Naive B cell (primary cell): ENCODE results near the gene ACACA. TPM values are rescaled to one million over a fixed set of nuclear protein-coding genes. Genes with fewer than 3 reads are reported as not detected.

Source experiments
- ATAC-seq, 2 donors: fragments of 150-1000 bp; cut with Tn5 transposase; 2 replicates each; pipeline ENCODE4 v1.10.0; 2021; ENCODE audit warnings: low read depth in 2 of 2, mild to moderate bottlenecking in 2 of 2, moderate library complexity in 2 of 2
- DNase-seq: peaks from one replicate; pipeline ENCODE4 v3.0.0; 2022
- H3K27ac Mint-ChIP-seq, 6 donors: one replicate each; pipeline ENCODE4 v1.8.0; 2020 to 2022; ENCODE audit warnings: mild to moderate bottlenecking in 6 of 6, mixed read lengths in 6 of 6, moderate library complexity in 5 of 6, inconsistent platforms in 2 of 6
- H3K27me3 Mint-ChIP-seq, 3 donors: one replicate each; pipeline ENCODE4 v1.8.0; 2021 to 2022; ENCODE audit warnings: mixed read lengths in 3 of 3, mild to moderate bottlenecking in 1 of 3
- H3K36me3 Mint-ChIP-seq, 2 donors: one replicate each; pipeline ENCODE4 v1.8.0; 2020 to 2022; ENCODE audit warnings: mixed read lengths in 2 of 2, inconsistent platforms in 1 of 2, mild to moderate bottlenecking in 1 of 2
- H3K4me1 Mint-ChIP-seq, 3 donors: one replicate each; pipeline ENCODE4 v1.8.0; 2020 to 2022; ENCODE audit warnings: mixed read lengths in 3 of 3, inconsistent platforms in 1 of 3, mild to moderate bottlenecking in 1 of 3, moderate library complexity in 1 of 3
- H3K4me3 Mint-ChIP-seq, 8 donors: one replicate each; pipeline ENCODE4 v1.8.0; 2020 to 2022; ENCODE audit warnings: mild to moderate bottlenecking in 8 of 8, mixed read lengths in 8 of 8, moderate library complexity in 8 of 8, inconsistent platforms in 2 of 8
- H3K9me3 Mint-ChIP-seq, 7 donors: one replicate each; pipeline ENCODE4 v1.8.0; 2020 to 2022; ENCODE audit warnings: mixed read lengths in 7 of 7, mild to moderate bottlenecking in 5 of 7, inconsistent platforms in 2 of 7, moderate library complexity in 1 of 7
- polyA plus RNA-seq, 6 donors: library from polyadenylated mRNA; unstranded; fragments of 300-500 nt; fragmentation: Illumina TruSeq; gene quantifications; one replicate each; pipeline ENCODE4 v1.2.3, GENCODE V29; 2021; ENCODE audit warnings: low read depth in 6 of 6

ACACA gene
- polyA plus RNA-seq, 6 donors from 2014 or later = 4.7 to 12.7 (median 7.7) TPM

GRCh38 chr17:37386462-37386861 is 20.2 kb downstream of the ACACA start:
- ATAC-seq = no peak
- Mint-ChIP-seq H3K27me3 (no peaks in the 10 kb centered on the region), H3K27ac (no peak overlapping the region), H3K36me3 (no peaks in the 10 kb centered on the region), H3K4me1 (no peaks in the 10 kb centered on the region), H3K4me3 (peak overlapping the region in 1 of 8 donors; percentile 33), H3K9me3 (no peaks in the 10 kb centered on the region)
- DNase-seq = no peak

GRCh38 chr17:37385474-37385990 is 21.1 kb downstream of the ACACA start:
- no peaks in the 10 kb centered on the region for H3K27me3 Mint-ChIP-seq
- no peak overlapping the region for H3K27ac Mint-ChIP-seq
- H3K36me3 Mint-ChIP-seq = no peaks in the 10 kb centered on the region
- ATAC-seq = no peak
- no peak for DNase-seq
- no peaks in the 10 kb centered on the region for H3K9me3 Mint-ChIP-seq
- no peak overlapping the region for H3K4me3 Mint-ChIP-seq
- no peaks in the 10 kb centered on the region for H3K4me1 Mint-ChIP-seq

DNA sequence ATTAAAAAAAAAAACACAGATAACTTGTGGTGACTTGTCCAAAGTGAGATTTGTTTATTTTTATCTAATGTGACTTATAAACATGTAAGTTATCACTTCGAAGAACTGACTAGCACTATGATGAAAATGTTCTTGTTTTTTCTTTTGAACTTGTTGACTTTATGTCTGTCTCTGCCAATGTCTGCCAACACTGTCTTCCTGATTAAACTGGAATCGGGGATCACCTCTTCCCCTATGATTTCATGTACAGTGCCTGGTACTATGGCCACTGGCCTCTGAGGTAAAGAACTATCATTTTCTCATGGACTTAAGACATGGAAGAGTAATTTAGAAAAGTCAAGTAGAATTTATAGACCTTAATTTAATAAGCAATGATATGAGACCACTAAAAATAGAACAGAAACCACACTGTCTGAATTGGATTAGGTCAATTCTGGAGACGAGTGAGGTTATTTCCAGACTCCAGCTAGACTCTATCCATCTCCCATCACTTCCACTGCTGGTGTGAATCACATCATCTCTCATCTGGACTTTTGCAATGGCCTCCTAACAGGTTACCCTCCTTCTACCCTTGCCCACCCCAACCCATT is 22.0 kb downstream of the ACACA start:
- DNase-seq (no peak), ATAC-seq (no peak)
- Mint-ChIP-seq H3K27me3 (no peaks in the 10 kb centered on the region), H3K36me3 (no peaks in the 10 kb centered on the region), H3K9me3 (no peaks in the 10 kb centered on the region), H3K27ac (peak overlapping the region in 1 of 6 donors; percentile 78), H3K4me1 (no peaks in the 10 kb centered on the region), H3K4me3 (no peak overlapping the region)

- ATAC-seq (no peak), DNase-seq (no peak)
- Mint-ChIP-seq H3K36me3 (no peaks in the 10 kb centered on the region), H3K4me1 (no peaks in the 10 kb centered on the region), H3K27ac (no peak overlapping the region), H3K4me3 (no peak overlapping the region), H3K27me3 (no peaks in the 10 kb centered on the region), H3K9me3 (no peaks in the 10 kb centered on the region)
These were observed 24.6 kb downstream of the ACACA start for GRCh38 chr17:37382056-37382455.

- H3K9me3 Mint-ChIP-seq = no peaks in the 10 kb centered on the region
- H3K4me3 Mint-ChIP-seq = no peak within 1 kb of the TSS
- peaks cover 4 to 8% (median 6%) of the 10 kb centered on the region in 3 donors for H3K4me1 Mint-ChIP-seq
- DNase-seq (no peak), ATAC-seq (no peak)
- no peaks in the 10 kb centered on the region for H3K36me3 Mint-ChIP-seq
- no peak within 1 kb of the TSS for H3K27ac Mint-ChIP-seq
- H3K27me3 Mint-ChIP-seq = no peaks in the 10 kb centered on the region
These were observed 30.9 kb downstream of the ACACA start, which contains the start of gene C17orf78 for GRCh38 chr17:37375706-37376105. Gene C17orf78 (plus strand): TSS chr17:37375985. CDS start chr17:37376093, 108 bp downstream.

- H3K36me3 Mint-ChIP-seq = no peaks in the 10 kb centered on the region
- H3K9me3 Mint-ChIP-seq = no peaks in the 10 kb centered on the region
- peaks cover 4 to 8% (median 6%) of the 10 kb centered on the region in 3 donors for H3K4me1 Mint-ChIP-seq
- H3K27ac Mint-ChIP-seq = peak overlapping the region in 1 of 6 donors; percentile 29
- ATAC-seq (peak; percentile 76 to 82), DNase-seq (peak; percentile 42)
- H3K4me3 Mint-ChIP-seq = no peak overlapping the region
- no peaks in the 10 kb centered on the region for H3K27me3 Mint-ChIP-seq
These were observed 33.0 kb downstream of the ACACA start for GRCh38 chr17:37373530-37374159.

DNA sequence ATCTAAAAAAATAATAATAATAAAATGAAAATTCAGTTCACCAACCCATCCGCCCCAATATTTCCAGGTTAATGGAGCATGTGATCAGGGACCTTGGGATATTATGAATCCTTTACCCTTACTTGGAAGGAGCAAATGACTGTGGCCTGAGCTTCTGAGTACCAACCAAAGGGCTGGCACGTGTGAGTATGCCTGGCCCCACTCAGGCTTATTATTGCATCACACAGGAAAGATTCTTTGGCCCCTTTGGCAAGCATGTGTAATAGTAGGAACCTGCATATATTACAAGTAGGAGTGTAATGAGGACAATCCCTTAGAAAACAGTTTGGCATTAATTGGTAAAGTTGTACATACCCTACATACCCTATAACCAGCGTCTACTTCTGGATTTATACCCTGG is 38.1 kb downstream of the ACACA start:
- H3K4me1 Mint-ChIP-seq = peaks cover 2 to 6% (median 6%) of the 10 kb centered on the region in 3 donors
- DNase-seq (no peak), ATAC-seq (no peak)
- H3K4me3 Mint-ChIP-seq = no peak overlapping the region
- H3K9me3 Mint-ChIP-seq = no peaks in the 10 kb centered on the region
- no peak overlapping the region for H3K27ac Mint-ChIP-seq
- H3K27me3 Mint-ChIP-seq = no peaks in the 10 kb centered on the region
- H3K36me3 Mint-ChIP-seq = no peaks in the 10 kb centered on the region

- Mint-ChIP-seq H3K4me1 (no peaks in the 10 kb centered on the region), H3K27me3 (no peaks in the 10 kb centered on the region), H3K36me3 (no peaks in the 10 kb centered on the region), H3K27ac (no peak overlapping the region), H3K9me3 (no peaks in the 10 kb centered on the region), H3K4me3 (peak overlapping the region in 1 of 8 donors; percentile 10)
- DNase-seq = no peak
- no peak for ATAC-seq
These were observed 41.0 kb downstream of the ACACA start for GRCh38 chr17:37365589-37365988.

- H3K27me3 Mint-ChIP-seq = no peaks in the 10 kb centered on the region
- H3K9me3 Mint-ChIP-seq = no peaks in the 10 kb centered on the region
- H3K4me1 Mint-ChIP-seq = peaks cover 19 to 25% (median 19%) of the 10 kb centered on the region in 3 donors
- H3K4me3 Mint-ChIP-seq = peak overlapping the region in 3 of 8 donors; percentile 19 to 62 (median 33)
- ATAC-seq (no peak), DNase-seq (no peak)
- H3K27ac Mint-ChIP-seq = no peak overlapping the region
- H3K36me3 Mint-ChIP-seq = no peaks in the 10 kb centered on the region
These were observed 45.1 kb downstream of the ACACA start for GRCh38 chr17:37361543-37361942.

DNA sequence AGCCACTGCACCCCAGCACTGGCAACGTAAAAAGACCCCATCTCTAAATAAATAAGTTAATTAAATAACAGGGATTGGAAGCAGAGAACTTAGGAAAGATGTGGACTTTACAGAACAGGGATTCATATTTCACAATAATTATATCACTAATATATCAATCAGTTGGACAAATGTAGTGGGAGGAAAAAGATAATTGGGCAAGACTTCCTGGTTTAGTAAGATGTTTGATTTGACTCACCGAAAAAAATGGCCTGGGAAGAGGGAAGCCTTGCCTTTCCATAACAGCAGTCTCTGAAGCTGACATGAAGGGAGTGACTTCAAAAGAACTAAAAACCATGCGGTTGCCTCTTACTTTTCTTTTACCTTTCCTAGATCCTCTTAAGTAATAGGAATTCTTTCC is 46.0 kb downstream of the ACACA start:
- no peaks in the 10 kb centered on the region for H3K36me3 Mint-ChIP-seq
- ATAC-seq (no peak), DNase-seq (no peak)
- peak overlapping the region in 1 of 6 donors; percentile 47 for H3K27ac Mint-ChIP-seq
- peaks cover 19 to 25% (median 19%) of the 10 kb centered on the region in 3 donors for H3K4me1 Mint-ChIP-seq
- H3K27me3 Mint-ChIP-seq = no peaks in the 10 kb centered on the region
- H3K9me3 Mint-ChIP-seq = no peaks in the 10 kb centered on the region
- peak overlapping the region in 2 of 8 donors; percentile 33 to 62 for H3K4me3 Mint-ChIP-seq

DNA sequence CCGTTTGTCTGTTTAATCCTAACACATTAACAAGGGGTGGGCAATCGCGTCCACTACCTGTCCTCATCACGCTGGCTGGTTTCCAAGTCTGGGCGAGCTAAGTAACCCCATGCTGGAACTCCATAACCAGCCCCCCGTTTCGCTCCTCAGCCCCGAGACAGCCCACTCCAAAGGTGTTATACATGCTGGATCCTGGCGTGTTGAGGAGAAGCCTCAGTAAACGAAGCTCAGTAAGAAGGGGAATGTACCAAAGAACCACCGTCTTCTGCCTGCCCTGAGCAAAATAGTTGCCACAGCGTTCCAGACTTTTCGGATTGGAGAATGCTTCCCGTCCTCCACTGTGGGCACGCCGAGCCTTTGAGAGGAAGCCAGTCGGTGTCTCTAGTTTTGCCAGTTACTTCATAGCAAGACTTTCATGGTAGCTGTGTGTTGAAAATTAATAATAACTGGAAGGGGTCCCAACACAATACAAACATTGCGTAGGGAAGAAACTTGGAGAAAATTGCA is 46.9 kb downstream of the ACACA start:
- no peaks in the 10 kb centered on the region for H3K9me3 Mint-ChIP-seq
- ATAC-seq (no peak), DNase-seq (no peak)
- peak overlapping the region; percentile 21 to 87 (median 46) for H3K27ac Mint-ChIP-seq
- H3K27me3 Mint-ChIP-seq = no peaks in the 10 kb centered on the region
- peaks cover 19 to 25% (median 19%) of the 10 kb centered on the region in 3 donors for H3K4me1 Mint-ChIP-seq
- H3K4me3 Mint-ChIP-seq = peak overlapping the region; percentile 80 to 90 (median 84)
- H3K36me3 Mint-ChIP-seq = no peaks in the 10 kb centered on the region

DNA sequence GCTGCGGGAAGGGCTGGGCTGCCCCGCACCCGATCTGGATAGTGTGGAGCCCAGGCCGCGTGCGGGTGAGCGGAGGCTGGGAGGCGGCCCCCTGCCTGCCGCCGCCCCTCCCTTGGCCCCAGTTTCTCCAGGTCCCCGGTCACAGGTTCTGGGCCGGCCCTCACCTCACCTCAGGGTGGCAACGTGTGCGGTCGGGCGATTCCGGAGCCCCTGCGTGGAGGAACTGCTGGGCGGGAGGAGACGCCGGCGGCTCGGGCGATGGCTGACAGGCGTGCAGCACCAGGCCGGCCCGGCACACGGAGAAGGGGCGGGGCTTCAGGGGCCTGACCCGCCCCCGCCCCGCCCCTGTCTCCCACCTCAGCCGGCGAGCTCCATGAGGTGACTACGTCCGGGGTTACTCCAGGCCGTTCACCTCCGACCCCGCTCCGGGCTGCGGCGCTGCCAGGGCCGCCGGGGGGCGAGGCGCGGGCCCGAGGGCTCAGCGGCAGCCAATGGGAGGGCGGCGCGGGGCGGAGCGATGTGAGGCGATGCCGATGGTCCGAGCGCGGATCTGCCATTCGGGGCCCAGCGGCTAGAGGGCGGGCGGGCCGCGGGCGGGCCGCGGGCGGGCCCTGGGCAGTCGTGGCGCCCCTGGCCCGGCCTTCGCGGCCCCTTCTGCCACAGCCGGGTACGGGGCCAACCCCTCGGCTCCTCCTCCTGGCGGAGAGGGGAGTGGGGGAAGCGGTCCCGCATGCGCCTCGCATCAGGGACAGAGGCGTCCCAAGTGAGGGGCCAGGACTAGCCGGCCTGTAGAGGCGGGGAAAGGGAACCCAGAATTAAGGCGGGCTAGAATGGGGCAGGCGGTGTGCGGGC is 47.6 kb downstream of the ACACA start:
- peak overlapping the region in 5 of 6 donors; percentile 25 to 87 (median 62) for H3K27ac Mint-ChIP-seq
- no peaks in the 10 kb centered on the region for H3K27me3 Mint-ChIP-seq
- no peaks in the 10 kb centered on the region for H3K36me3 Mint-ChIP-seq
- ATAC-seq (peak; percentile 94), DNase-seq (peak; percentile 91)
- peak overlapping the region; percentile 80 to 91 (median 88) for H3K4me3 Mint-ChIP-seq
- H3K4me1 Mint-ChIP-seq = peaks cover 19 to 25% (median 19%) of the 10 kb centered on the region in 3 donors
- H3K9me3 Mint-ChIP-seq = no peaks in the 10 kb centered on the region

- peak overlapping the region; percentile 80 to 91 (median 88) for H3K4me3 Mint-ChIP-seq
- H3K27ac Mint-ChIP-seq = peak overlapping the region; percentile 20 to 89 (median 56)
- peaks cover 19 to 25% (median 19%) of the 10 kb centered on the region in 3 donors for H3K4me1 Mint-ChIP-seq
- H3K9me3 Mint-ChIP-seq = no peaks in the 10 kb centered on the region
- DNase-seq (no peak), ATAC-seq (no peak)
- no peaks in the 10 kb centered on the region for H3K36me3 Mint-ChIP-seq
- no peaks in the 10 kb centered on the region for H3K27me3 Mint-ChIP-seq
These were observed 48.4 kb downstream of the ACACA start for GRCh38 chr17:37358098-37358829.
